SK-N-MC (cell line): Measurements from ENCODE around the gene IL4R.

Experiments
- EZH2 ChIP-seq: fragments of 200-600 bp; sonication (generic); IDR thresholded peaks from one replicate; pipeline ENCODE4 v1.6.1; 2017; ENCODE audit warnings: antibody characterized with exemption
- POLR2AphosphoS5 ChIP-seq: IDR thresholded peaks from 2 replicates; pipeline ENCODE4 v1.6.1; 2012; ENCODE audit warnings: mild to moderate bottlenecking, low read depth, low read length, borderline replicate concordance

DNA sequence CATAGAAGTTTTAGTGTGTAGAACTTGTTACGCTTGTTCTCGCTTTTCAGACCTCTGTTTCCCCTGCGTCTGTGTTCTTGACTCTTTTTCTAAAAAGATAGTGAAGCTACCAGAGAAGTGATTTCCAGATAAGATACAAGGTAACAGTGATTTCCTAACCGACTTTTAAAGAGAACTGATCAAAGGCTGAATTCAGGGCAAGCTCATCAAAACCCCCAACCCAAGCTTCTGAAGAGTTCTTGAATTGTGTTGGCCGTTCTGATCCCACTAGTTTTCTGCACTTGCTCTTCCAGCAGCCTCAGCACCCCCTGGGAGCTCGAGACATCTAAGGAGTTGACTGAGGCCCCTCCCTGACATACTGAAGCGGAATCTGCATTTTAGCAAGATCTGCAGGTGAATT lies 32.5 kb upstream of the IL4R start:
- TF ChIP-seq EZH2 = no peak
- TF ChIP-seq POLR2AphosphoS5 = no peak
